NCI-H345 treated with DMSO at 0.1 percent for 48 hours (cell line): ENCODE data around the gene CNNM3.

Experiments used
- DNase-seq: peaks from one replicate; lab custom pipeline; 2025; ENCODE audit not compliant: unreplicated experiment; lab: John Stamatoyannopoulos, UW

The CNNM3 gene

DNA sequence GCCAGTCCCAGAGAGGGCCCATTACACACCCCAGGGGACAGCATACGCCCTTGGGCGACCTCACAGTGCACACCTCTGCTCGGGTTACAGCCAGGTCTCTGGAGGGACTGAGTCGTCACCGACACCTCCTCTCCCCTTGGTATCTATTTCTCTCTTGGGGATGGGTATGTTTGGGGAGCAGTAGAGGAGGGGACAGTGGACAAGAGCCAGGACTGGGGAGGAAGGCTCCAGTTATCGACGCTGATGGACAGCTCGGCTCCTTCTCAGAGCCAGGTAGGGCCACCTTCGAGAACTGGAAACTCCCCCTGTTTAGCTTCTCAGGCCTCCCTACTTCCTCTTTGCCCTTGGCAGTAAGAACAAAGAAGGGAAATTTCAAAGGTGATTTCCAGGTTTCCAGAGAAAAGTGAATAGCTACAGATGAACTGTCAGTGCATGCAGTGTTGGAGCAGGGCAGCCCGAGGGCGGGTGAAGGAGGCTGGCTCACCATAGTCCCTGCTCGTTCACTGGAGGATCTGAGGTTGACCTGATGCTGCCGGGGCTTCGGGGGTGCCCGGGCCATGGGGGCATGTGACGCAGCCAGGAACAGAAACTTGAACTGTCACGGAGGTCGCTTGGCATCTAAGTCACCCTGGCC lies 58.2 kb downstream of the CNNM3 start:
- no peak for DNase-seq

DNA sequence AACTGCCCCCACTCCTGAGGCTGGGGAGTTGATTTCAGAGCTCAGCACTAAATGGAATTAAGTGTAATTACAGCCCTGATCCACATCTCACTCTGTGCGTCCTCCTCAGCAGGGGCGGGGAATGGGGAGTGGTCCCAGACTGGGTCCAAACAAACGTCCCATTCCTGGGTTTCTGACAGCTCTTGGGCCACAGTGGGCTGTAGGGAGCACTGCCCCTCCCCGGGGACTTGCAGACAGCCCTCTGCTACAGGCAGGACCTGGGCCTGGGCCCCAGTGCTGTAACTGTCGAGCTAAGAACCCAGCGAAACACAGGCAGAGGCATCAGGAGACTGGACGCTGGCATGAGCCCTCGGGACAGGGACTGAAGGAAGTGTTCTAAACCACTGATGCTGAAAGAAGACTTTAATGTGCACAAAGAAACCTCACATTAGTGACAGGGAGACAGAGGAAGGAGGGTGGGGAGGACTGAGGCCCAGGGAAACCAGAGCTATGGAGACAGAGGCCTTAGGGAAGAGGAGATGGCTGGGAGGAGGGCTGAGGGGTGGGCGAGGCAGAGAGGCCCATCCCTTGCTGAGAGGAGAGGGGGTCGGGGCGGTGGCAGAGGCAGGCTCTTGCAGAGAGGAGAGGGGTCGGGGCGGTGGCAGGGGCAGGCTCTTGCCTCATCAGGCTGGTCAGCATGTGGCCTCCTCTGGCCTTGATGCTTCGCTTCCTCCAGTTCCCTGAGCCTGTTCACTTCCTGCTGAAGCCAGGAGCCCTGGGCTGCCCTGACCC lies 59.6 kb downstream of the CNNM3 start:
- no peak for DNase-seq

DNA sequence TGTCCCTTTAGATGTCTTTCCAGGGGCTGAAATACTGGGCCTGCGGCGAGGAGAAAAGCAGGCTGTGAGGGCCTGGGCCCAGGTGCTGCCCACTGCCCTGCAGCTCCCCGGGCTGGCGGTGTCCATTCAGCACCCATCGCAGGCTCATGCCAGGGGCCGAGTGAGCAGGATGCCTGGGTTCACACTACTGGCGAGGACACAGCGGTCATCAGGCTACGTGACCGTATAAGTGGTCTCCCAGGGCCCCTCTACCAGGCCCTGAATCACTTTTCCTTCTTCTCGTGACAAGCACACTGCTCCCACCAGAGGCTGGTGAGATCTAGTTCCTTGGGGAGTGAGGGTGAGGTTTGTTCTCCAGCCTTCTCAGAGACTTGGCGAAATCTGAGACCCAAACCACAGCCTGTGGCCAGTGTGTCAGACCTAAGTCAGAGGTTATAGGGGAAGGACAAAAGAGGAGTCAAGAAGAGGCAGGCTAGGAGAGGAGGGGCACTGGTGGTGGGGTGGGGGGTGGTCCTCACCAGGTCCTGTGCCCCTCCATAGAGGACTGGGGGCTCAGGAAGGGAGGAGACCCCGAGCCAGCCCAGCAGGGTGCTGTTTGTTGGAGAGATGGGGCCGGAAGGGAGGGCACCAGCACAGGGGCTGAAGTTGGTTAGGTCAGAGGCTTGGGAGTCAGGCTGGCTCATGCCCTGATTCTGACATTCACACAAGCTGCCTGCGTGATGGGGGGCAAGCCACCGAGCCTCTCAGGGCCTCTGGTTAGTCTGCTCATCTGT lies 60.4 kb downstream of the CNNM3 start:
- DNase-seq = no peak

DNA sequence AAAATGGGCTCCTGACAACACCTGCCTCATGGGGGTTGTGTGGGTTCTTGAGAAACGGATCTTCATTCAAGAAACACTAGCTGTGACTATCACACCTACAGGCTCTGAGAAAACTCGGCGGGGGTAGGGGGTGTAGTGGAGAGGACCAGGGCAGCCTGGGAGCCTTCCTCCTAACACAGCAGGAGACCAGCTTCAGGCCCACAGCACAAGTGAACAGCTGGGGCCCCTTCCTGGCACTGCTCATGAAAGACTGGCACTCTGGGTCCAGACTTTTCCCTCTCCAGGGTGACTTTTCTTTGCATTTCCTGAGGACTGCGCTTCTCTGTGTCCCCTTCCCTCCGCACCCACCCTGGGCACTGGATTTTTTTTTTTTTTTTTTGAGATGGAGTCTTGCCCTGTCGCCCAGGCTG lies 61.0 kb downstream of the CNNM3 start:
- no peak for DNase-seq

DNA sequence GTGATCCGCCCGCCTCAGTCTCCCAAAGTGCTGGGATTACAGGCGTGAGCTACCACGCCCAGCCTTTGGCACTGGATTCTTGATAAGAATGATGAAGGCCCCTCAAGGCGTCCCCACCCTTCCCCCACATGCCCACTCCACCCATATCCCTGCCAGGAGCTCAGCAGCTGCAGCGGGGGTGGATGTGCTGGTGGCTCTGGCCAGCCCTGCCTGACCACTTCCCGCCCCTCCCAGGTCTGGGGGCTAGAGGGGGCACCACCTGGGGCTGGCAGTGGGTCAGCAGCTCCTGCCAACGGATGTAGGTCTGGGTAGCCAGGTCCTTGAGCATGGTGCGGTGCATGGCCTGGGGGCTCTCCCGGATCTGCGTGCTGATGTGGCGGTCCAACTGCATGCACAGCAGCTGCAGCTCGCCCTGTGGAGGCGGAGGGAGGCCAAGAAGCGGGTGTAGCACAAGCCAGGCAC lies 61.6 kb downstream of the CNNM3 start:
- no peak for DNase-seq

DNA sequence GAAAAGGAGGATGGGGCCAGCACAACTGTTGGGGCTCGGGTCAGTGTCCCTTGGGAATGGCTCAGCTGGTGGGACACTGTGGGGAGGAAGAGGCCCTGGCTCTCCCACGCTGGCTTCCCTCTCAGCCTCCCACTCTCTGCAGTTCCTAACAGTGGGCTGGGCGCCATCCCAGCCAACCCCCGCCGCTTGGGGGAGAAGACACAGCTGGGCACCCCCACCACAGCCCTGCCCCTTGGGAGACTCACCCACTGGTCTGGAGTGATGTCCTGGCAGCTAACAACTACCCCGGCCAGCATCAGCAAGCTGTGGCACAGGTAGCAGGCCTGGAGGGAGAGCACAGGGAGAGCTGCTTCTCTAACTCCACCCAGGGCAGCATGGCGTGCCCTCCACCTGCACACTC lies 62.1 kb downstream of the CNNM3 start:
- DNase-seq = no peak

DNA sequence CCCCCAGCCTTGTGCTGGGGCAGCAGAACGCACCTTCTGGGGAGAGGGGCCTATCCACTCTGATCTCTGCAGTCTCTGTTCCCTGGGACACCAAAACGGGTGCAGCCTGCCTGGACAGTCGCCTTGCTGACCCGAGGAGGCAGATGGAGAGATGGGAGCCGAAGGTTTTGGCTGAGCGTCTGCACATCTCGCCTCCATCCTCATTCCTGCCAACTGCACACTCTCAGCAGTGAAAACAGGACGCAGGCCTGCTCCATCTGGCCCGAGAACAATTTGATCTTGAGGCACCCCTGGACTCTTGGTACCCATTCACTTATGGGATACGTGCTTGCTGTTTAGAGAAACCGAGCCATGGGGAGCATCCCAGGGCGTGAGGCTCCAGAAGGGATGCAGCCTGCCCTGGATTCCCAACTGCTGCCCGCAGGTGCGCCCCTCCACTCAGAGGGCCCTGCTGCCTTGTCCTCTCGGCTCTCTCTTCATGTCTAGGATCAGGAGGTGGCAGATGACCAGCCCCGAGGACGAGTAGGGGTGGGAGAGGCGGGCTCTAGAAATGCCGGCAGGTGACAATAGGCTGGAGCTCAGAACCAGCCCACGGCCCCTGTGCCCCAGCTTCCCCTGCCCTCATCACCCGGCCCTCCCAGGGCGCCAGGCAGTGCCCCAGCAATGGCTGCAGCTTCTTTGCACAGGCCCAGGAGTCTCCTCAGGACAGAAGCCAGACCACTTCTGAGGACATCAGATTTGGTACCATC lies 62.9 kb downstream of the CNNM3 start:
- DNase-seq = no peak

DNA sequence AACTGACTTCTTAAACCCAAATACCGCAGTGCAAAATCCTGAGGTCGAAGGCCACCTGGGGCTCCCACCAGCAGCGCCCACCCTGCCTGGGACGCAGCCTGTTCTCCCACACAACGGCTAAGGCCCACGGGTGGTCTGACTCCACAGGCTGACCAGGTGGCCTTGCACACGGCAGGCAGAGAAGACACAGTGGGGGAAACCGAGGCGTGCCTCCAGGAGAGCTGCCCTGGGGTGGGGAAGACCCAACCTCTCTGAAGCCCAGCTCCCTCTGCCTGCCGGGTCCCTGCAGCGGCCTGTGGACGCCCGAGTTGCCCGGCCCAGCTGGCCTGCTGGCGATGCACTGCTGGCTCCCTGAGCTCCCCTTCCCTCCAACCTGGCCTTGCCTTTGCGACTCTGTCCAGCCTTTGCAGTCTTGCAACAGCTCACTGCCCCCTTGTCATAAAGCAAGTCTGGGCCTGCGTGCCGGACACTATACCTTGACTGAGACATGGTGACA lies 63.5 kb downstream of the CNNM3 start:
- DNase-seq = no peak

DNA sequence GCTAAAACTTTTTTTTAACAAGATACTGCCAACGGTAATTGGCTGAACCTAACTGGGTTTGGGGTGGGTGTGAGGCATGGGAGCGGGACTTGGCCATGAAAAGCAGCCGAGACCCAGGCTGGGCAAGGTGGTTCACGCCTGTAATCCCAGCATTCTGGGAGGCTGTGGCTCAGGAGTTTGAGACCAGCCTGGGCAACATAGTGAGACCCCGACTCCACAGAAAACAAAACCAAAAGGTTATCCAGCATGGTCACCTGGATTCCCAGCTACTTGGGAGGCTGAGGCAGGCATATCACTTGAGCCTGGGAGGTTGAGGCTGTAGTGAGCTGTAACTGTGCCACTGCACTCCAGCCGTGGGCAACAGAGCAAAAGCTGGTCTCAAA lies 64.8 kb downstream of the CNNM3 start:
- no peak for DNase-seq

DNA sequence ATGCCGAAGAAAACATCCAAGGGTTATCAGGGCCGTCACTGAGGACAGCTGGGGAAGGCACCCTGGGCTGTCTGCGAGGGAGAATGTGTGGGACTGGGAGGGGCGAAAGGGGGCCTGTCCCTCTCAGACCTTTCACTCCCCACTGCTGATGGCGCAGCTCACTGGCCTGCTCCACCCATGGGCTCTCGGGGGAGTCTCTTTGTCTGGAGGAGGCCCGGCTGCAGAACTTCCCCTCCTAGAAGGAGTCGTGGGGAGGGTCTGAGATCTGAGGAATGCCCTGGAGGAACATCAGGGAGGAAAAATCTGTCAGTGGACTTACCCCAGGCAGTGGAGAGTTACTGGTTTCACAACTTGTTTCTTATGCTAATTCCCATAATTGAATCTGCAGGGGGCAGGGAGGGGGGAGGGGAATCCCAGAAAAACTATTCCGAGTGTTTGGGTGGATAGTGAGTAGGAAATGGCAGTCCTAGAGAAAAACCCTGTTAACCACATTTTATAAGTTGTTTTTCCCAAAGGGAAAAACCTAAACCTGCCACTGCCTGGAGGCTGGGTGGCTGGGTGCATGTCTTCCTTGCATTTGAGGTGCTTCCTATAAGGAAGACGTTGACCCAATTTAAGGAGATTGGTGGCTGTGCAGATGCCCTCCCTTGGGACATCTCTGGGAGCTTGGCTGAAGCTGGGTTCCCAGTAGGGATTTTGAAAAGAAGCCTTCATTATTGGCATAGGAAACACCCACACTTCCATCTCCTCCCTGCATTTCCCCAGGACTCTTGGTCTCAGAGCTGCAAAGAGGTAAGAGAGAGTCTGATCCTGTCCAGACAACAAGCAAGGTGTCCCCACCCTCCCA lies 65.5 kb downstream of the CNNM3 start:
- no peak for DNase-seq

DNA sequence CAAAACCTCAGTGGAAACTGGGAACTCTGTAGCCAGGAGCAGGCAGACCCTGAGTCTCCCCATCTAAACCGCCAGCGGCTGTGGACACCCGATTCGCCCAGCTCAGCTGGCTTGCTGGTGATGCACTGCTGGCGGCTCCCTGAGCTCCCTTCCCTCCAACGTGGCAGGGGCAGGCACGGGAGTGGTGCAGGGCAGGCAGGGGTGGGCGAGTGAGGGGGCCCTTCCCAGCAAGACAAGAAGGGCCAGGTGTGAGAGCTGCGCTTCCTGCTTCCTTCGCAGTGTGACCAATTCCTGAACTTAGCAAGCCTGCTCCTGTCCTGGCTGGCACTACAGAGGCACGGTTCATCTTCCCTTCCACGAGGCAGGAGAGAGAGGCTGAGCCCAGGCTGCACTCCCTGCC lies 66.2 kb downstream of the CNNM3 start:
- DNase-seq = no peak

DNA sequence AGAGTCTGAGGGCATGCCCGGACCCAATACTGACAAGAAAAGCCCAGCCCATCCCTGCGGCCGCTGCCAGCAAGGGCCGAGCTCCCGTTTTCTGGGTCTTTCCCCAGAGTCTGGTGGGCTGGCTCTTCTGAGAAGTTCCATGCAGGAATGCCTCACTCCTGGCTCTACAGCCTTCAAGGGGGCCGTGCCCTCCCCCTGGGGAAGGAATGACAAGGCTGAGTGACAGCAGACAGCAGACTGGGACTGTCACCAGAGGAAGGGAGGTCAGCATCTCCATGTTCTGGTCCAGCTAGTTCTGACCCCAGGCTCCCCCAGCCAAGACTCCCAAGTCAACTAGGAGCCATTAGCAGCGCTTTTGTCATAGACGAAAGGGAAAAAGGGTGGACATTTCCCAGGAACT lies 66.8 kb downstream of the CNNM3 start:
- no peak for DNase-seq

DNA sequence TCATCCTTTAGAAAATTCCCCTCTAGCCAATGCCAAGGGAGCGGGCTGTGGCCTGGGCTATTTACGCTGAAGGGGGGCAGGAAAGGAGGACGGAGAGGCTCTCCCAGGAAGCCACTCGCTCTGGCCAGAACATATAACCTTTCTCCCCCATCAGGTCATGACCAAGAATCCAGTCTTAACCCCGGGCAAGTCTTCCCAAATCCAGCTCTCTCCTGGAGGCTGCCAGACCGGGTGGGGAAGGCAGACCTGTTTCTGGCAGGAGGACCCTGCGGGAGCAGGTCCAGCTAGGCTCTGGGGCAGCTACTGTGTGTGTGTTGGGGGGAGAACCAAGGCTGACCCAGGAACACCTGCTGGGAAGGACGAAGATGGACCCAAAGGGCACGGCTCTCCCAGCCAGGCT lies 67.2 kb downstream of the CNNM3 start:
- no peak for DNase-seq
